Colonic mucosa (tissue), 4 donors: Measurements from ENCODE around the gene DTNA. TPM values are rescaled to one million over a fixed set of nuclear protein-coding genes. Genes with fewer than 3 reads are reported as not detected.

Experiments
- DNase-seq: peaks from one replicate; pipeline ENCODE4 v3.0.0-alpha.2; 2020
- H3K27ac ChIP-seq: fragments of 200-600 bp; one replicate; pipeline ENCODE4 v1.8.0; 2021
- H3K27me3 ChIP-seq: fragments of 200-600 bp; one replicate; pipeline ENCODE4 v1.8.0; 2021
- H3K36me3 ChIP-seq: fragments of 200-600 bp; one replicate; pipeline ENCODE4 v1.8.0; 2021
- H3K4me1 ChIP-seq: fragments of 200-600 bp; one replicate; pipeline ENCODE4 v1.8.0; 2021; ENCODE audit warnings: mild to moderate bottlenecking
- H3K4me3 ChIP-seq: fragments of 200-600 bp; one replicate; pipeline ENCODE4 v1.8.0; 2021
- H3K9ac ChIP-seq, 2 donors: one replicate each; pipeline ENCODE4 v1.7.0; 2013; ENCODE audit warnings: control low read depth in 2 of 2, low read depth in 2 of 2, low read length in 2 of 2
- H3K9me3 ChIP-seq: fragments of 200-600 bp; one replicate; pipeline ENCODE4 v1.8.0; 2021
- CTCF ChIP-seq: fragments of 200-600 bp; IDR thresholded peaks from one replicate; pipeline ENCODE4 v1.8.0; 2022; ENCODE audit warnings: antibody characterized with exemption, mild to moderate bottlenecking
- intact Hi-C: fragments of 100-400 bp; cut with DNase I; formaldehyde crosslinking; loops from one replicate; pipeline ENCODE4 v1.14.1; 2022
- total RNA-seq, 2 donors: library from RNA; stranded (reverse); fragmentation: NEBNext Ultra II Directional in 1 of 2; extraction: Animal tissue kit (Norgen Biotek cat#: 25700) in 1 of 2; gene quantifications; one replicate each; pipeline ENCODE4 v1.2.1, GENCODE V29; 2021
- donor health status: healthy.
- donor health status: DM: no; HTN: no; CAD: no.
- donor health status: DM: no; HTN: no; CAD: no.

The DTNA gene
- total RNA-seq, 2 donors from 2014 or later: 1.3 to 7.5 TPM

GRCh38 chr18:34863702-34864101 is 153.6 kb downstream of the DTNA start:
- TF ChIP-seq CTCF: no peak
- Histone ChIP-seq H3K4me1 (no peaks in the 10 kb centered on the region), H3K4me3 (no peak overlapping the region), H3K9ac (no peak overlapping the region), H3K9me3 (no peaks in the 10 kb centered on the region), H3K27me3 (no peaks in the 10 kb centered on the region), H3K36me3 (no peaks in the 10 kb centered on the region), H3K27ac (no peak overlapping the region)
- intact Hi-C loops: no loop called here
- DNase-seq: no peak

DNA sequence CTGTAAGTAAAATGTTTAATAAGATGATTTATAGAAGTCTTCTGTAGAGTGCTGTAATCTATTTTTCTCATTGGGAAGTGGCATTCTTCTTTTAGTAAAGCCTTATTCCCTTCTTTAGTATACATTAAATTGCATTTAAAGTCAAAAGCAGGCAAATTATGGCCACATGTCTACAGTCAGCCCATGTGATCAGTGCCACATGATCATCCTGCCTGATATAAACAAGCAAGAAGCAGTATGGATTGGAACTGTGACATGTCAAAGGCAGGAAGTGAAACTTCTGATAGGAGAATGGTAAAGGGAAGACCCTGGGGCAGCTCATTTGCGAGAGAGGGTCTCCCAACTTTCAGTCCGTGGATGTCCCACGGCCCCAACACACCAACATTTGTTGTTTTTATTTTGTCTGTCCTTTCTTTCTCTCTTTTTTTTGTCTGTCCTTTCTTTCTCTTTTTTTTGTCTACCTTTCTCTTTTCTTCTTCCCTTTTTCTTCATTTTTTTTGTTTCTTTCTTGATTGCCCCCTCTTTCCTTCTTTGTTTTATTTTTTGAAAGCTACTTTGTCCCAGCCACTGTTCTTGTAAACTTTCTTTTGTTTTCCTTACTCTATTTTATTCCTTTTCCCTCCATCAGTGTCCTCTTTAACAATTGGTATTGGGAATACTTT is 154.9 kb downstream of the DTNA start:
- Histone ChIP-seq H3K4me1 (no peaks in the 10 kb centered on the region), H3K36me3 (no peaks in the 10 kb centered on the region), H3K4me3 (no peak overlapping the region), H3K9me3 (no peaks in the 10 kb centered on the region), H3K27ac (no peak overlapping the region), H3K9ac (no peak overlapping the region), H3K27me3 (no peaks in the 10 kb centered on the region)
- intact Hi-C loops: loop anchor here (5.0 kb wide), 1 partner anchor 277 kb away; no protein-coding TSS in a partner anchor
- TF ChIP-seq CTCF: no peak
- DNase-seq: no peak

DNA sequence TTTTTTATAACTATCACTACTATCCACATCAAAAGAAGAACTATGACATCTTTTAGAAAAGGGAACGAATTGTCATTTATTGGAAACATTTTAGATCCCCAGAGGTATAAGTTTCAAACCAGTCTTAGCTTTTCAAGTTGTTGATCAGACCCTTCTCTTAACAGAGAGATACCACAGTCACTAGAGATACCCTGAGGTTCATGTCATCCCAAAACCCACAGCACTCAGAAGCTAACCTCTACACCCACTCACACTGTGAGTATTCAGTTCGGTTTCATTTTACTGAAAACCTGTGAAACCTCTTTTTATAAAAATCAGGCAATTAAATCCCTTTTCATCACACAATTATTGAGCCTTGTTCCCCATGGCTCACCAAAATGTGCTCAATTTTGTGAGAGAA is 156.2 kb downstream of the DTNA start:
- Histone ChIP-seq H3K9me3 (no peaks in the 10 kb centered on the region), H3K4me3 (no peak overlapping the region), H3K9ac (no peak overlapping the region), H3K36me3 (no peaks in the 10 kb centered on the region), H3K27ac (no peak overlapping the region), H3K4me1 (no peaks in the 10 kb centered on the region), H3K27me3 (no peaks in the 10 kb centered on the region)
- TF ChIP-seq CTCF: no peak
- DNase-seq: no peak
- intact Hi-C loops: loop anchor here (5.0 kb wide), 1 partner anchor 276 kb away; no protein-coding TSS in a partner anchor

GRCh38 chr18:34866739-34867138 is 156.6 kb downstream of the DTNA start:
- Histone ChIP-seq H3K27me3 (no peaks in the 10 kb centered on the region), H3K36me3 (no peaks in the 10 kb centered on the region), H3K9me3 (no peaks in the 10 kb centered on the region), H3K9ac (no peak overlapping the region), H3K27ac (no peak overlapping the region), H3K4me1 (no peaks in the 10 kb centered on the region), H3K4me3 (no peak overlapping the region)
- peak; percentile 29 for TF ChIP-seq CTCF
- DNase-seq: no peak
- intact Hi-C loops: loop anchor here (5.0 kb wide), 1 partner anchor 276 kb away; no protein-coding TSS in a partner anchor

DNA sequence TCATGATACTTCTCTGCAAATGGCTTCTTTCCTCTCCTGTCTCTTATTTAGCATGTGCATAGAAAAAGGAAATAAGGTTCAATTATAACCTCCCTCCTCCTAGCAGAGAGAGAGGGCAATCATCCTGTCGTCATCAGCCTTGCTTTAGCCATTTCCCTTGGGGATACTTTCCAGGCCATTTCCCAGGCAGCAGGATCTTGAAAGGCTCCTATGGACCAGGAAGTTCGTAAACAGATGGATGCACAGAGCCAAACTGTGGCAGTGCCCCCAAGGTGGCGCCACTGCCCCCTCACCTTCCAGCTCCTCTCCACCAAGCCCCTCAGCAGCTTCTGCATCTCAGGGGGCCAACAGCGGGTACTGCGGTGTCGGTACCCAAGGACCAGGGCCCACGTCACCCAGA is 157.4 kb downstream of the DTNA start:
- DNase-seq: no peak
- Histone ChIP-seq H3K4me3 (no peak overlapping the region), H3K27me3 (no peaks in the 10 kb centered on the region), H3K27ac (no peak overlapping the region), H3K9ac (no peak overlapping the region), H3K4me1 (no peaks in the 10 kb centered on the region), H3K36me3 (no peaks in the 10 kb centered on the region), H3K9me3 (no peaks in the 10 kb centered on the region)
- intact Hi-C loops: loop anchor here (5.0 kb wide), 1 partner anchor 275 kb away; no protein-coding TSS in a partner anchor
- no peak for TF ChIP-seq CTCF
